Activated gamma-delta T cell treated with anti-CD3 and anti-CD28 coated beads, Interleukin-2, amount 50 U/mL, for 16 hours (primary cell): Measurements from ENCODE around the gene LY9.

ENCODE experiments used
- DNase-seq: peaks from one replicate; pipeline ENCODE4 v3.0.0-alpha.2; 2020; ENCODE audit warnings: low read depth

Gene LY9, protein sequence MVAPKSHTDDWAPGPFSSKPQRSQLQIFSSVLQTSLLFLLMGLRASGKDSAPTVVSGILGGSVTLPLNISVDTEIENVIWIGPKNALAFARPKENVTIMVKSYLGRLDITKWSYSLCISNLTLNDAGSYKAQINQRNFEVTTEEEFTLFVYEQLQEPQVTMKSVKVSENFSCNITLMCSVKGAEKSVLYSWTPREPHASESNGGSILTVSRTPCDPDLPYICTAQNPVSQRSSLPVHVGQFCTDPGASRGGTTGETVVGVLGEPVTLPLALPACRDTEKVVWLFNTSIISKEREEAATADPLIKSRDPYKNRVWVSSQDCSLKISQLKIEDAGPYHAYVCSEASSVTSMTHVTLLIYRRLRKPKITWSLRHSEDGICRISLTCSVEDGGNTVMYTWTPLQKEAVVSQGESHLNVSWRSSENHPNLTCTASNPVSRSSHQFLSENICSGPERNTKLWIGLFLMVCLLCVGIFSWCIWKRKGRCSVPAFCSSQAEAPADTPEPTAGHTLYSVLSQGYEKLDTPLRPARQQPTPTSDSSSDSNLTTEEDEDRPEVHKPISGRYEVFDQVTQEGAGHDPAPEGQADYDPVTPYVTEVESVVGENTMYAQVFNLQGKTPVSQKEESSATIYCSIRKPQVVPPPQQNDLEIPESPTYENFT

DNA sequence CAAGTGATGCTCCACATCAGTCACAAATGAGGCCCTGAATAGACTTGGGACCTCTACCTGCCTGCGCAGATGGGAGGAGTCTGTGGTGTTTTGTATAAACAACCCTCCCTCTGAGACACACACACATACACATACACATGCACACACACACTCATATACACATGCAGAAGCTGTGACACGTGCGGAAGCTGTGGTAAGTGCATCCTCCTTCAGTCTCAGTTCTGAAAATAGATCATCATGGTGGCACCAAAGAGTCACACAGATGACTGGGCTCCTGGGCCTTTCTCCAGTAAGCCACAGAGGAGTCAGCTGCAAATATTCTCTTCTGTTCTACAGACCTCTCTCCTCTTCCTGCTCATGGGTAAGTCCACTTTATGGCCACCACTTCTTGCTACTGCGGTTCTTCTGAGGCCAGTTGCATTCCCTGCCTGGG lies at the start of gene LY9:
LY9 (plus strand) TSS at position 224 of the 433 bp plus-strand sequence; CDS start at position 238, 14 bp downstream.
- peak; percentile 72 for DNase-seq

DNA sequence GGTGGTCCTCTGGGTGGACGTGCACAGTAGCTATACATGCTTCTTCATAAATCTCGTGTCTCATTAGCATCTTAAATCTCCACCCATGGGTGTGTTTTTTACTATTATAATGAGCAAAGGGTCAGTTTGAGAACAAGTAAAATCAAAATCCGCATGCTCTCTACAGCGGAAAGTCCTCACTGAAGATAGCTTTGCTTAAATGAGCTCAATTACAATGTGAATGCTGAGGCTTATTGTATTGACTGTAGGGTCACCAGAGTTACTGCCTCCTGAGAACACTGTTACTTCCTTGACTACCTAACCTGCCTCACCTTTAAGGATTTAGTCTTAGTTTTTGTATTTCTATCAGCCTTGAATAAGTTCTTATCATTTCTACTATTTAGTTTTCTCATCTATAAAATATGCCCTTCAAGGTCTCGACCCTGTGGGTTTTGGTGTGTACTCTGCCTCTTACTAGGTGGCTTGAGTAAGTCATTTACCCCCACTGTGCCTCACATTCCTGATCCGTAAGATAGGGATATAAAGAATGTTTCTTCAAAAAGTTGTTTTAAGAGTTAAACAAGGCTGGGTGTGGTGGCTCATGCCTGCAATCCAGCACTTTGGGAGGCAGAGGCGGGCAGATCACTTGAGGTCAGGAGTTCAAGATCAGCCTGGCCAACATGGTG lies 49.0 kb upstream of the LY9 start:
- DNase-seq = no peak

DNA sequence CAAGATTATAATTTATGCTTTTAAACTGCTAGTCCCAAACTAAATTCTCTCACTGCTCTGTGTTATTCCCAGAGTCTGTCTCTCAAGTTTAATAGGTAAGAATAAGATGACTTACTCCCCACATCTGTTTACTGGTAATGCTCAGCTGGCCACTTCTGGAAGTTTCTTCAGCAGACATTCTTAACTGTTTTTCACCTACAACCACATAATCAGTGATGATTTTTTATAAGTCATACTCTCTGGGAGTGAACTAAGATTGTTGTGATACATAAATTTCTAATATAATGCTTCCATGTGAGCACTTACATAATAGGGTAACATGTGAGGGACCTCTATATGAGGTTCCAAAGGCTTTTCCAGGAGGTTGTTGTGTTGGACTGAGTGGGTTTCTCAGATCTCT lies 48.3 kb upstream of the LY9 start:
- DNase-seq = no peak

DNA sequence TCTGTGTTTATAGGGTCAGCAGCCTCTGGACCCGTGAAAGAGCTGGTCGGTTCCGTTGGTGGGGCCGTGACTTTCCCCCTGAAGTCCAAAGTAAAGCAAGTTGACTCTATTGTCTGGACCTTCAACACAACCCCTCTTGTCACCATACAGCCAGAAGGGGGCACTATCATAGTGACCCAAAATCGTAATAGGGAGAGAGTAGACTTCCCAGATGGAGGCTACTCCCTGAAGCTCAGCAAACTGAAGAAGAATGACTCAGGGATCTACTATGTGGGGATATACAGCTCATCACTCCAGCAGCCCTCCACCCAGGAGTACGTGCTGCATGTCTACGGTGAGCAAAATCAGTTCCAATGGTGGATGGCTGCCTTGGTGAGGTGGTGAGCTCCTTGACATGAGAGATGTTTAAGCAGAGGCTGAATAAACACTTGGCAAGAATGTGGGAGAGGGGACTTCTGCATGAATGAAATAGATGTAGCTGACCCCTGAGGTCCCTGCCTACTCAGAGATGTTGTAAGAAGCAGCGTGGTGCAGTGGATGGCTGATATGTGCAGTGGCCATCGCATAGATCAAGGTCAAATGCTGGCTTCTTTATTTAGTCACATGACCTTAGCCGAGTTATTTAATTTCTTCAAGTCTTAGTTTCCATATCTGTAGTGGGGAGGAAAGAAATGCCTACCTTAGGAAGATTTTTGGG lies 47.6 kb upstream of the LY9 start:
- DNase-seq = no peak

DNA sequence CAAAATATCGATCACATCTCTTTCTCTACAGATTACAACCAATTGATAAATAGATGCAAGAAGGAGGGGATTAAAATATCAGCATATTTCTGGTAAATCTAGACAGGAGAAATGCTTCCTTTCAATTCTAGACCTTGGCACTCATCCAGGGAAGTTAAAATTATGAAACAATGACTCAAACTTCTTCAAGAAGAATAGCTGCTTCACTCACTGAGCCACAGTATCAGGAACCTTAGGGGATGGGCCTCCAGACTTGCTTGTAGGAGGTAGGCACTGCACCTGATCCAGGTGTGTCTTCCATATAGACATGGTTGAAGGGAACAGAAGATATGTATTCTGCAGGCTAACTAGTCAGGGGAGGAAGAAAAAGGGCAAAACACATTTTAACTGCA lies 47.1 kb upstream of the LY9 start:
- DNase-seq = no peak

DNA sequence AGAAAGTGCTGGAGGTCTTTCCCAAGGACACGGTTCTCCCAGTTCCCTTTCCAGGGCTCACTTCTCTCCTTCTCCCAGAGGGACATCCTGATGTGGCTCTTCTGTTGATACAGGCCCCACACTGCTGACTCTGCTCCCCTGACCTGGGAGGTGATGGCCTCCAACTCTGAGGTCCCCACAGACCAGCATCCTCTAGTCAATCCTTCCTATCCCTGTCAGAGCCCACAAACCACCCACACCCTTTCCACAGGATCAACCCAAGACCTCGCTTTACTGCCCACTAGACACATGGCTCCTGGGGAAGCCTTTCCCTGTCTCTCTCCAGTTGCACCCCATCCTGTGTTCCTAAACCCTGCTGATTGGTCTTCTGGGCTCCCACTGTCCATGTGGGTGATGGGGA lies 45.4 kb upstream of the LY9 start:
- no peak for DNase-seq

DNA sequence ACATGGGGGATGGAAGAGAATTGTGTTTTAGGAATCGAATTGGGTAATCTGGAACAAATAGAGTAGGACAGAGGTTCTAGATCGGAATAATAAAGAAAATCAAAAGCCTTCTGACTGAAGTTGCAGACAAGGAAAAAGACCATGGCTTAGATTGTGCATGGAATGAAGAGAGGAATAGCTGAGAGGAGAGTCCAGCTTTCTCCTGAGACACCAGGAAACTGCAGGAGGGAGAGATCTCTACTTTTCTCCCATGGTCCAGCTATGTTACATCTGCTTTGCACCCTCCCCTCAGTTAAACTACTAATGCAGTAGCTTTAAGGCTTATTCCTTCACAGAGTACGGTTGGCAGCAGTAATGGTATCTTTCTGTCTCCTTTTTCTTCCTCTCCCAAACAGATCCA lies 43.6 kb upstream of the LY9 start:
- DNase-seq = no peak

DNA sequence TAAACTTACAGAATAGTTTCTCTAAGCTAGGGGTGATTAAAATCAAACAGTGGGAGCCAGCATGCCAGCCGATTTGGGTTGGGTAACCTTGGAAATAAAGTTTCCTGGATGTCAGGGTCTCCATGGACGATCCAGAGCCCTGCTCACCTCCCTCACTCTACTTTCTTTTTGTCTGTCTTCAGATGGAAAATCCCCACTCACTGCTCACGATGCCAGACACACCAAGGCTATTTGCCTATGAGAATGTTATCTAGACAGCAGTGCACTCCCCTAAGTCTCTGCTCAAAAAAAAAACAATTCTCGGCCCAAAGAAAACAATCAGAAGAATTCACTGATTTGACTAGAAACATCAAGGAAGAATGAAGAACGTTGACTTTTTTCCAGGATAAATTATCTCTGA lies 43.0 kb upstream of the LY9 start:
- DNase-seq = no peak

DNA sequence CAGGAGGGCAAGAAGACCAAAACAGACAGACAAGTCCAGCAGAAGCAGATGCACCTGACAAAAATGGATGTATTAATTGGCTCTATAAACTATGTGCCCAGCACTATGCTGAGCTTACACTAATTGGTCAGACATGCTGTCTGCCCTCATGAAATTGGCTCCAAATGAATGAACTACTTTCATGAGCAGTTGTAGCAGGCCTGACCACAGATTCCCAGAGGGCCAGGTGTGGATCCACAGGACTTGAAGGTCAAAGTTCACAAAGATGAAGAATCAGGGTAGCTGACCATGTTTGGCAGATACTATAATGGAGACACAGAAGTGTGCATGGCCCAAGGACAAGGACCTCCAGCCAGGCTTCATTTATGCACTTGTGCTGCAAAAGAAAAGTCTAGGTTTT lies 42.4 kb upstream of the LY9 start:
- no peak for DNase-seq

DNA sequence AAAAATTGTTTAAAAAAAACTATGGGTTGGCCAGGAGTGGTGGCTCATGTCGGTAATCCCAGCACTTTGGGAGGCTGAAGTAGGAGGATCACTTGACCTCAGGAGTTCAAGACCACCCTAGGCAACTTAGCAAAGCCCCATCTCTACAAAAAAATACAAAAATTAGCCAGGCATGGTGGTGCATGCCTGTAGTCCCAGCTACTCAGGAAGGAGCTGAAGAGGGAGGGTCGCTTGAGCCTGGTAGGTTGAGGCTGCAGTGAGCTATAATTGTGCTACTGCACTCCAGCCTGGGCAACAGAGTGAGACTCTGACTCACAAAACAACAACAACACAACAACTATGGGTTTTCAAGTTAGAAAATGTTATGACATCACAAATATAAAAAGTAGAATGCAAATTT lies 40.5 kb upstream of the LY9 start:
- no peak for DNase-seq

DNA sequence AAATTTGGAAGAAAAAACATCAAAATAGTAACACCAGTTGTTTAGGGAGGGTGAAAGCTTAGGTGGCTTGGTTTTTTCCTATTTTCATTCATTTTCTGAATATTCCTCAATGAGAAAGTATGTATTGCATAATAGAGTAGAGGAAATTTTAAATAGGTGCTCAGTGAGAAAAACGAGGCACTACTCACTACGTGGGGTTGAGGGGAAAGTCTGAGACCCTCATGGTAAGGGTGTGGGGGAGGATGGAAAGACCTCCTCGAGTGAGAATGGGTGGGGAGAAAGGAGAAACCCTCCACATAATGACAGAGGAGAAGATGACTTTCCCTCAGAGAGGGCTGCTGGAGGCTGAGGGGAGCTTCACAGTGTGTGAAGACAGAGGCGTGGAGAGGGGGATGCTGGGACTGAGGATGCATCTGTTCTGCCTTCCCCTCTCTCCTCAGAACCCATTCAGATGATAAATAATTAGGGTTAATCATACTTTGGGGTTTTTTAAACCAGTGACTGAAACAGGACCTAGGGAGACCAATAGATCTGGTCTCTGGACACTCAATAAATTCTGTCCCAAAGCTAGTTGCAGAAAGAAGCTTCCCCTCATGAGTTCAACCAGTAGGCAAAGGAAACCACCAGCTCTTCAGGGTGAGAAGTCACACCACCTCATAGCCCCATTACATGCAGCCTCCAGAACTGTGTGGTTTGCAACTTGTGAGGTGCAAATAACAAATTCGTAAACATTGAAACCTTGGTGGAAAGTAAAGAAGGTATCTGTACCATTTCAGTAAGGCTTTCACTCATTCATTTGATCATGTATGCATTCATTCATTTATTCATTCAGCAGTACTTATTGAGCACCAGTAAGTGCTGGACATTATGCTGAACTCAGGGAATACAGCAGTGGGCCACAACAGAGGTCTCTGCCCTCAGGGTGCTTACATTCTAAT lies 39.8 kb upstream of the LY9 start:
- no peak for DNase-seq

DNA sequence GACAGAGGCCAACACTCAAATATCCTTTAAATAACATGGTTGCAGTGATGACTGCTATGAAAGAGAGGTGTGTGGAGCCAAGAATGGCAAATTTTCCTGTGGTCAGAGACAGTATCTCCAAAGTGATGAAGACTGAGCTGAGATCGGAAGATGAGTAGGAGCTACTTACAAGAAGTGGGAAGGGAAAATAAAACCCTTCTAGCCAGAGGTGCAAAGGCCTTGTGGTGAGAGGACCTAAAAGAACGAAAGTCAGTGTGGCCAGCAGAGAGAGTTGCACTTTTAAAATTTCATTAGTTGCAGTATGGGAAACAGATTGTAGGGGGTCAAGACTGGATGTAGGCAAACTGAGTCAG lies 39.1 kb upstream of the LY9 start:
- no peak for DNase-seq

DNA sequence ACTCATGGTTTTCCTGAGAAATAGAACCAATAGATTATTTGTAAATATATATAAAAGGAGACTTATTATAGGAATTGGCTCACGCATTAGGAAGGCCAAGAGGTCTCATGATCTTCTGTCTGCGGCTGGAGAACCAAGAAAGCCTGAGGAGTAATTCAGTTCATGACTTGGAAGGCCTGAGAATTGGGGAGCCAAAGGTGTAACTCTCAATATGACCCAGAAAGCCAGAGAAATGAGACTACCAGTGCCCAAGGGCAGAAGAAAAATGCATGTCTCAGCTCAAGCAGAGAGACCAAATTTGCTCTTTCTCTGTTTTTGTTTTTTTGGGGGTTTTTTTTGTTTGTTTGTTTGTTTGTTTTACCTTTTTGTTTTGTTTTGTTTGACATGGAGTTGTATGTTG lies 37.5 kb upstream of the LY9 start:
- no peak for DNase-seq

DNA sequence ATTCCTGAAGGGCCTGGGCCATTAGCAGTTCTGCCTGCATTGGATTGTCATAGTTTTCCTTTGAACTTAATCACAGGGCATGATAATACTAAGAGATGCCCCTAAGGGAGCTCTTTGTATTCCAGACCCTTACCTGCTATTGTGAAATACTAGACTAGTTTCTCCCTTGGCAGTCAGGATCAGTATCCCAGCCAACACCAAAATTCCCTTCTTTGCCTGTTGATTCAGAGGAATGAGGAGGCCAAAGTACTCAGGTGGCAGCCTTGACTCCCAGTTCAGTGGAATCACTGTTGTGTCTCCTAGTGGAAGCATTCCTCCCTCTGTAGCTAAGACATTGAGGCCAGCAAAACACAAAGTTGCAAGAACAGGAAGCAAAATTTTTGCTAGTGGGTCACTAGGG lies 36.2 kb upstream of the LY9 start:
- DNase-seq = no peak

DNA sequence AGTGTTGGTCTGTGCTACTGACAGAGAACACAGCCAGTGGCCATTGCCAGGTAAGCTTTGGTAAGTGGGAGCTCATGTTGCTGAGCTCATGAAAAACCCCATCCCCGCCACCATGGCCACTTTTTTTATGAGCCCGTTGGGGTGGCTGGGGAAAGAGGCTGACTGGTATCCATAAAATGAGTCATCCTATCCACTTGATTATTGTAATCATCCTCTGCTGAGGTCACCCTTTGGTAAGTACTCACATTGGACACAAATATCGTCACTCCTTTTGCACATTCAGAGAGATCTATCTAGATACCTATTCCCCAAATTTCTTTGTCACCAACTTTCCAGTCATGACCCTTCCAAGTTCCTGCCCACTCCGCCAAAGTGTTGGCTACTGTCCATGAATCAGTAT lies 34.9 kb upstream of the LY9 start:
- DNase-seq = no peak

DNA sequence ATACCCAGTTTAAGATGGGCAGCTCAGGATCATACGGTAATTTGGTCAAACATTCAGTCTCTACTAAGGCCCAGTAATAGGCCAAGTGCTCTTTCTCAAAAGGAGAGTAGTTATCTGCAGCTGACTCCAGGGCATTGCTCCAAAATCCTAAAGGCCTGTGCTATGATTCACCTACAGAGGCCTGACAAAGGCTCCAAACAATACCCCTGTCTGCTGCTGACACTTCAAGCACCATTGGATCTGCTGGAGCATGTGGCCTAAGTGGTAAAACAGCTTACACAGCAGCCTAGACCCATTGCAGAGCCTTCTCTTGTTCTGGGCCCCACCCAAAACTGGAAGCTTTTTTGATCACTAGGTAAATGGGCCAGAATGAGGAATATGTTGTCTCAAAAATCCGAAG lies 34.1 kb upstream of the LY9 start:
- no peak for DNase-seq

DNA sequence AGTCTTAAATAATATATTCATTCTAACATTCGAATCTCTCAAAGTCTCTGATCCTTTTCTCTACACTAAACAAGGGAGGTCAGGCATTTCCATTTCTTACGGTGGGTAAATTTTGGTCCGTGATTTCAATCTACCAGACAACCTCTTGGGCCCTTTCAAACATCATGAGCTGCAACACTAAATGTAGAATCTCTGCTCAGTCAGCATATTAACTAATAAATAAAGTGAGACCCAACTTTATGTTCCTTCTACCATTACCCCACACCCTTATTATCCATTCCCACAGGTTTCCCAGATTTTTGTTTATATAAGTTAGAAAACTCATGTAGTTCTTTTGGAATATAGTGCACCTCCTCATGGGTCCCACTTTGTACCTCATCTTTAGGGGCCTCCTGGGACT lies 32.0 kb upstream of the LY9 start:
- no peak for DNase-seq

DNA sequence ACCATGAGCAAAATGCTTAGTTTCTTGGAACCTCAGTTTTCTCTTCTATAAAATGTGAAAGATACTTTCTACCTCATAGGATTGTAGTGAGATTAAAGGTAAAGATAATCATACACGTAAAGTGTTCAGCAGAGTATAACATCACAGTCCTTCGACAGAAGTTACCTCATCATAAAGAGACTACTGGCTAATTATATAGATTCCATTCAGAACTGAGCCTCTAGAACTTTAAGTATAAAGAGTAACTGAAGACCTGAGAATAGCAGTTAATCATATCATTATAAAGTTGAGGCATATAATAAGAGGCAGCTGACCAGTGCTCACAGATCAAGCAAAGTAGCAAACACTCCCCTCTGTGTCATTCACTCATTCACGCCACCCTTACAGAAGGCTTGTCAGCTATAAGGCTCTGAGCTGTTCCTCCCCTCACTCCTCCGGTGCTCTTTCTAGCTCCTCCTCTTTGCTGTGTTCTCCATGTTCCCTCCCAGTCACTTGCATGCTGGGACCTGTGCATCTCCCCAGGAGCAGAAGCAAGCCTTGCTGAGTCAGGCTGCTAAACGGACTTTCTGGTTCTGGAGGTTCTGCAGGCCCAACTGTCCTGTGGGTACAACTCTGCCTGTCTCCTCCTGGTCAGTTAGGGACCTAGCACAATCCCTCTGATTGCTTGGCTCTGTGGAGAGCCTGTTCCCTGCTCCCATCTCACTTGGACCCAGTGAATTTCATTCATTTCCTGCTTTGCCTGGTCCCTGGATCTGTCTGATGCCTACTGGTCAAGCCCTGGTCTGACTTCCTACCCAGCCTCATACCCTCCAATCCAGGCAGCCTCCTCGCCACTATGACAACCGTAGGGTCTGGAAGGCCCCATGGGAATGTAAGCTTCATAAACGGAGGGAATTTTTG lies 28.3 kb upstream of the LY9 start:
- DNase-seq = no peak

DNA sequence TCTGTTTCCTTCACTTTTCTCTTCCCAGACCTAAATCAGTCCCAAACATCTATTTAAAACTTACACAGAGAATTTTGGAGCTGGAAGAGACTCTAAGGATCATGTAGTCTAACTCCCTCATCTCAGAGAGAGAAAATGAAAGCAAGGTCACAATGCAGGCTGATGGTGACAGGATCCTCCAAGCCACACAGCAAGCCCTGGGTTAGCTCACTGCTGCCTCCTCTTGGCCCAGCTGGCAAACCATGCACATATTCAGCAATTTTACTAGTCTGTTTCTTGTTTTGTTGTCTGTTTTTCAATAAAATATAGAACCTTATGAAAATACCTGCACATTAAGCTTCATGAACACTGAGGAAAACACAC lies 27.7 kb upstream of the LY9 start:
- peak; percentile 80 for DNase-seq

DNA sequence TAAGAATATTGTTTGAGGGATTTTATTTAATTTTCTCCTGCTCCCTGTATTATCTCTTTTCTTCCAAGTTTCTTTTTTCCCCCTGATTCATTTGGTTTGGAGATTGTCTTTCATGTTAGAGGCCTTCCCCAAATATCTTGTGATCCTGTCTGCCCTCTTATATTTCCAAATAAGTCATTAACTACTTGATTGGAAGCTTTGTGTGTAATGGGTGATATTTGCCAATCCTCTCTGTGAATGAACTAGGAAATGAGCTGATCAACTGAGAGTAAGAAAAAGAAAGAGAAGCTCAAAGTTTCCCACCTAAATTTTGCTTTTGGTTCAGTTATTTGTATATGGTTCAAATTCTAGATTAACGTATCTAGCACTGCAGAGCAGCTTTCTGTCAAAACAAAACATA lies 23.6 kb upstream of the LY9 start:
- DNase-seq = no peak

DNA sequence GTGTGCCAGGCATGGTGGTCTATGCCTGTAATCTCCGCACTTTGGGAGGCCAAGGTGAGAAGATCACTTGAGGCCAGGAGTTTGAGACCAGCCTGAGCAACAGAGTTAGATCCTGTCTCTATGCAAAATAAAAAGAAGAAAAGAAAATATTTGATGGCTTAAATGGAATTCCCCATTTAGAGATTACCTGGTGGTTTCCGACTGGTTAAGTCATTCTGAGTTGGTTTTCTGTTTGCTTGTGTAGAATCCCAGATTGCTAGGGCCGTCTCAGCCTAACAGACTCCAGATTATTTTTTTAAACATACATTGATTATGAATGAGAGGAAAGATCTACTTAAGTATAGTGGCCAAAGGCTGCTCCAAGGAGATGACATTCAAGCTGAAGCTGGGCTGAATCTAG lies 22.9 kb upstream of the LY9 start:
- DNase-seq = no peak
